Activated naive CD4-positive, alpha-beta T cell treated with anti-CD3 and anti-CD28 coated beads for 36 hours (primary cell): ENCODE measurements around the gene ATP13A2. TPM values are rescaled to one million over a fixed set of nuclear protein-coding genes. Genes with fewer than 3 reads are reported as not detected.

Experiments used
- CTCF ChIA-PET: fragments of 350-600 bp; sonication (Branson Sonifier 250); formaldehyde crosslinking; loops from one replicate; lab custom pipeline; 2021; ENCODE audit warnings: antibody characterized with exemption; lab: Charles Lee
- DNase-seq: peaks from one replicate; pipeline ENCODE4 v3.0.0-alpha.2; 2020
- H3K27ac Mint-ChIP-seq: one replicate; pipeline ENCODE4 v1.8.0; 2021; ENCODE audit warnings: mild to moderate bottlenecking, mixed read lengths
- H3K27me3 Mint-ChIP-seq: one replicate; pipeline ENCODE4 v1.8.0; 2021; ENCODE audit warnings: low read depth, mixed read lengths
- H3K36me3 Mint-ChIP-seq: one replicate; pipeline ENCODE4 v1.8.0; 2021; ENCODE audit warnings: low read depth, mixed read lengths
- H3K4me1 Mint-ChIP-seq: one replicate; pipeline ENCODE4 v1.8.0; 2021; ENCODE audit warnings: low read depth, mixed read lengths
- H3K4me3 Mint-ChIP-seq: one replicate; pipeline ENCODE4 v1.8.0; 2021; ENCODE audit warnings: mild to moderate bottlenecking, moderate library complexity, mixed read lengths
- H3K9me3 Mint-ChIP-seq: one replicate; pipeline ENCODE4 v1.8.0; 2021; ENCODE audit warnings: mixed read lengths
- intact Hi-C: fragments of 100-400 bp; cut with micrococcal nuclease; formaldehyde crosslinking; loops from one replicate; pipeline ENCODE4 v1.15.1; 2023
- total RNA-seq, 2 experiments: library from RNA; stranded (reverse); gene quantifications; one replicate each; pipeline ENCODE4 v1.2.3, GENCODE V29; 2021

ATP13A2 gene
- total RNA-seq, 2 experiments from 2014 or later: 23.6 to 25.0 TPM

GRCh38 chr1:16996845-16997244, 14.9 kb downstream of the ATP13A2 start:
- CTCF ChIA-PET: no interaction called here
- intact Hi-C loops: no loop called here
- Mint-ChIP-seq H3K9me3 (no peaks in the 10 kb centered on the region), H3K27me3 (no peaks in the 10 kb centered on the region), H3K4me1 (no peaks in the 10 kb centered on the region), H3K27ac (no peak overlapping the region), H3K36me3 (peaks cover 20% of the 10 kb centered on the region), H3K4me3 (no peak overlapping the region)
- no peak for DNase-seq

GRCh38 chr1:16993521-16994038, 18.1 kb downstream of the ATP13A2 start:
- H3K4me1 Mint-ChIP-seq: no peaks in the 10 kb centered on the region
- no peak for DNase-seq
- H3K27me3 Mint-ChIP-seq: no peaks in the 10 kb centered on the region
- H3K27ac Mint-ChIP-seq: no peak overlapping the region
- no peaks in the 10 kb centered on the region for H3K9me3 Mint-ChIP-seq
- intact Hi-C loops: no loop called here
- no peak overlapping the region for H3K4me3 Mint-ChIP-seq
- CTCF ChIA-PET: no interaction called here
- peaks cover 15% of the 10 kb centered on the region for H3K36me3 Mint-ChIP-seq

DNA sequence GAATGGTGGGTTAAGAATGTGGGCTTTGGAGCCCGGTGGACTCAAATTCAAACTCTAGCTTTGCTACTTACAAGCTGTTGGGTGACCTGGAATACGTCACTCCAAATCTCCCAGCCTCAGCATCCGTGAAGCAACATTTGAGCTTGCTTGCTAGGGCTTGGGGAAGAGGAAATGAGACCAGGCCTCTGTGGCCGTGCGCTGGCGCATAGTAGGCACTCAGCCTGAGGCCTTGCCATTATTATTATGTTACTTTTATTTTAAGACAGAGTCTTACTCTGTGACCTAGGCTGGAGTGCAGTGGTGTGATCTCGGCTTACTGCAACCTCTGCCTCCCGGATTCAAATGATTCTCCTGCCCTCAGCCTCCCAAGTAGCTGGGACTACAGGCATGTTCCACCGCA, 19.1 kb downstream of the ATP13A2 start:
- H3K4me3 Mint-ChIP-seq: no peak overlapping the region
- no peak for DNase-seq
- peaks cover 16% of the 10 kb centered on the region for H3K36me3 Mint-ChIP-seq
- H3K9me3 Mint-ChIP-seq: no peaks in the 10 kb centered on the region
- no peaks in the 10 kb centered on the region for H3K27me3 Mint-ChIP-seq
- CTCF ChIA-PET: no interaction called here
- H3K4me1 Mint-ChIP-seq: no peaks in the 10 kb centered on the region
- intact Hi-C loops: no loop called here
- no peak overlapping the region for H3K27ac Mint-ChIP-seq

DNA sequence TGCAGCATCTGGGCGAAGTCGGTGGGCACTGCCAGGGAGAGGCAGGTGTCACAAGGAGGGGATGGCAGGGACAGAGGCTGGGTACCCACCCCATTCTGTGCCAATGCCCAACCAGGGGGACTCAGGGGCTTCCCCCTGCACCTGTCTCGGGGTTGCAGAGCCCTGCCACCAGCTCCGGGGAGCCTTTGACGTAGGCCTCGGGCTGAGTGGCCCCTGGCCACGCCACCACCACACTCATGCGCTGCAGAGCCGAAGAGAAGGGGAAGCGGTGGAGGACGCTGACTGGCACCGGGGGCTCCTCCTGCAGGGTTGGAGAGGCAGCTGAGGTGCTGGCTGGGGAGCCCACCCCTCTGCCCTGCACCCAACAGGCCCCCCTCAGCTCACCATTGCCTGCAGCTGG, 19.6 kb downstream of the ATP13A2 start:
- CTCF ChIA-PET: no interaction called here
- Mint-ChIP-seq H3K36me3 (peaks cover 16% of the 10 kb centered on the region), H3K4me3 (no peak overlapping the region), H3K27me3 (no peaks in the 10 kb centered on the region), H3K27ac (no peak overlapping the region), H3K9me3 (no peaks in the 10 kb centered on the region), H3K4me1 (no peaks in the 10 kb centered on the region)
- DNase-seq: no peak
- intact Hi-C loops: no loop called here

- Mint-ChIP-seq H3K4me1 (no peaks in the 10 kb centered on the region), H3K9me3 (no peaks in the 10 kb centered on the region), H3K4me3 (no peak overlapping the region), H3K27ac (no peak overlapping the region), H3K27me3 (no peaks in the 10 kb centered on the region), H3K36me3 (peaks cover 16% of the 10 kb centered on the region)
- no peak for DNase-seq
- intact Hi-C loops: no loop called here
- CTCF ChIA-PET: no interaction called here
These were observed 20.2 kb downstream of the ATP13A2 start for GRCh38 chr1:16991571-16991970.

DNA sequence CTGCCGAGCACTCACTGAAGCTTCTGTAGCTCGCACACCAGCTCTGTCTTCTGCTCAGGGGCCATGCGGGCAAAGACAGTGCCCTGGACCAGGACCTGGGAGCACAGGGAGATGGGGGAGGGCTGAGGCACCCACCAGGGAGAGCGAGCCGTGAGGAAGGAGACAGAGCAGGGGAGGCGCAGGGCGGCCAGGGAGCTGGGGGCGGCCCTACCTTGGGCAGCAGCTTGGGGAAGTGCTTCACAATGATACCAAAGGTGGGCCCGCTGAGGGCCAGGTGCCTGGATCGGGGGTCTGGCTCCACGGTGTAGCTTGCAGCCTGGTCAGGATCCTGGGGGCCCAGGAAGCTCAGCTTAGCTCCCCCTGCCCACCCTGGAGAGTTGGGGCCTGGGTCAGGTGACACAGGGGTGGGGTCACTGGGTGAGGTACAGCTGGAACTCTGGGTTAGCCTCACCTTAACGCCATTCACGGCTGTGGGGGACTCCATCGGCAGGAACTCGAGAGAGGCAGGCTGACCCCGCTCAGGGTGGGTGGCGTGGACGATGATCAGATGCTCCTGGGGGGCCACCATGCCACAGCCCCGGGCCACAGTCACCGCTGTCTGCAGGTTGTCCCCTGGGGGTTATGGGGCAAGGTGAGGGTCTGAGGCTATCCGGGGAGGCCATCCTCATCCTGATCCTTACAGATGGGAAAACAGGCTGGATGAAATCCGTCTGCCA, 21.9 kb downstream of the ATP13A2 start:
- H3K4me3 Mint-ChIP-seq: no peak overlapping the region
- peaks cover 15% of the 10 kb centered on the region for H3K36me3 Mint-ChIP-seq
- intact Hi-C loops: no loop called here
- no peaks in the 10 kb centered on the region for H3K4me1 Mint-ChIP-seq
- H3K27ac Mint-ChIP-seq: no peak overlapping the region
- H3K9me3 Mint-ChIP-seq: no peaks in the 10 kb centered on the region
- no peaks in the 10 kb centered on the region for H3K27me3 Mint-ChIP-seq
- no peak for DNase-seq
- CTCF ChIA-PET: interaction anchor here (0.6 to 1.2 kb wide), 2 partner anchors 23 to 29 kb away, joined by 3 to 4 read pairs; no protein-coding TSS in a partner anchor

- intact Hi-C loops: no loop called here
- H3K4me3 Mint-ChIP-seq: no peak overlapping the region
- H3K27me3 Mint-ChIP-seq: peaks cover 3% of the 10 kb centered on the region
- no peaks in the 10 kb centered on the region for H3K4me1 Mint-ChIP-seq
- no peak overlapping the region for H3K27ac Mint-ChIP-seq
- DNase-seq: no peak
- no peaks in the 10 kb centered on the region for H3K9me3 Mint-ChIP-seq
- H3K36me3 Mint-ChIP-seq: peaks cover 14% of the 10 kb centered on the region
- CTCF ChIA-PET: no interaction called here
These were observed 23.5 kb downstream of the ATP13A2 start for GRCh38 chr1:16988210-16988609.

- intact Hi-C loops: no loop called here
- Mint-ChIP-seq H3K4me1 (no peaks in the 10 kb centered on the region), H3K36me3 (peaks cover 14% of the 10 kb centered on the region), H3K27ac (no peak overlapping the region), H3K9me3 (no peaks in the 10 kb centered on the region), H3K4me3 (no peak overlapping the region), H3K27me3 (peaks cover 8% of the 10 kb centered on the region)
- CTCF ChIA-PET: no interaction called here
- DNase-seq: no peak
These were observed 24.8 kb downstream of the ATP13A2 start for GRCh38 chr1:16986962-16987361.

- Mint-ChIP-seq H3K27me3 (peaks cover 8% of the 10 kb centered on the region), H3K4me3 (no peak overlapping the region), H3K4me1 (no peaks in the 10 kb centered on the region), H3K9me3 (no peaks in the 10 kb centered on the region), H3K27ac (no peak overlapping the region), H3K36me3 (peaks cover 14% of the 10 kb centered on the region)
- CTCF ChIA-PET: no interaction called here
- intact Hi-C loops: no loop called here
- DNase-seq: no peak
These were observed 25.2 kb downstream of the ATP13A2 start for GRCh38 chr1:16986560-16986959.

GRCh38 chr1:16986113-16986512, 25.6 kb downstream of the ATP13A2 start:
- Mint-ChIP-seq H3K9me3 (no peaks in the 10 kb centered on the region), H3K27me3 (peaks cover 13% of the 10 kb centered on the region), H3K36me3 (peaks cover 14% of the 10 kb centered on the region), H3K4me3 (no peak overlapping the region), H3K27ac (no peak overlapping the region), H3K4me1 (peaks cover 3% of the 10 kb centered on the region)
- no peak for DNase-seq
- CTCF ChIA-PET: interaction anchor here (0.6 kb wide), 1 partner anchor 15 kb away, joined by 3 read pairs; no protein-coding TSS in a partner anchor
- intact Hi-C loops: no loop called here

DNA sequence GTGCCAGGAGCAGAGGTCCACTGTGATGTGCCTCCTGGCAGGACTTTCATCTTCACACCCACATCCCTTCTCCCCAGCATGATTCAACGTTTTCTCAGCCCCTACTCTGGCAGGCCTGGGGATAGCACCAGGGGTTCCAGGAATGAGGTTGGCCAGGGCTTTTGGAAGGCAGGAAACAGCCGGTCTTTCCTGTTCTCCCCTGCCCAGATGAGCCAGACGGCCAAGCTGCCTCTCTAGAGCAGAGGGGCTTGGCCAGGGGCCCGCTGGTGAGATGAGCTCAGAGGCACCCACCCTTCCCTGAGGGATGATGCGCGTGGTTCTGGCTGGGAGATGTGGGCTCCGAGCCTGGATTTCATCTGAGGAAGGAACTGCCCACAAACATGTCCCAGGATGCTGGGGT, 27.0 kb downstream of the ATP13A2 start:
- peaks cover 11% of the 10 kb centered on the region for H3K4me1 Mint-ChIP-seq

DNA sequence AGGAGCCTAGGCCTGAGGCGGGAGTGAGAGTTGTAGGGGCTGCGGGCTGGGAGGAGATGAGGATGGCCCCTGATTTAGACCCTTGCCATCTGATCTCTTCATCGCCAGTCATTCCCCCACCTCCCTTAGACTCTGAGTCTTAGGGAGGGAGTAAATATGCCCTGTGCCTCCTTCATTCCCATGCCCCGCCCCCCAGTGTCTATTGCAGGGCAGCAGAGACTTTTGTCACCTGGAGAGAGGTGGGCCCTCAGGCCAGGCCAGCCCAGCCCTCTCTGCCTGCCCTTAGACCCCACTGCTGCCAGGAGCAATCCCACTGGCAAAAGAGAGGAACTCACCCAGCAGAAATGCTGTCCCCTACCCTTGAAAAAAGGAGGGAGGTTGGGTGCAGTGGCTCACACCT, 28.1 kb downstream of the ATP13A2 start:
- CTCF ChIA-PET: no interaction called here
- Mint-ChIP-seq H3K4me1 (peaks cover 11% of the 10 kb centered on the region), H3K27ac (no peak overlapping the region), H3K27me3 (peaks cover 24% of the 10 kb centered on the region), H3K36me3 (peaks cover 10% of the 10 kb centered on the region), H3K9me3 (no peaks in the 10 kb centered on the region), H3K4me3 (no peak overlapping the region)
- no peak for DNase-seq
- intact Hi-C loops: no loop called here

More for the DNA sequence above, 27.0 kb downstream of the ATP13A2 start:
- peaks cover 20% of the 10 kb centered on the region for H3K27me3 Mint-ChIP-seq
- H3K4me3 Mint-ChIP-seq: no peak overlapping the region
- CTCF ChIA-PET: no interaction called here
- no peak for DNase-seq
- intact Hi-C loops: no loop called here
- no peaks in the 10 kb centered on the region for H3K9me3 Mint-ChIP-seq
- H3K36me3 Mint-ChIP-seq: peaks cover 14% of the 10 kb centered on the region
- H3K27ac Mint-ChIP-seq: no peak overlapping the region

- H3K4me1 Mint-ChIP-seq: peaks cover 11% of the 10 kb centered on the region
- peaks cover 24% of the 10 kb centered on the region for H3K27me3 Mint-ChIP-seq
- peaks cover 8% of the 10 kb centered on the region for H3K36me3 Mint-ChIP-seq
- intact Hi-C loops: no loop called here
- no peak overlapping the region for H3K4me3 Mint-ChIP-seq
- H3K27ac Mint-ChIP-seq: no peak overlapping the region
- DNase-seq: no peak
- CTCF ChIA-PET: interaction anchor here (0.7 kb wide), 1 partner anchor 59 kb away, joined by 7 read pairs; no protein-coding TSS in a partner anchor
- H3K9me3 Mint-ChIP-seq: no peaks in the 10 kb centered on the region
These were observed 28.8 kb downstream of the ATP13A2 start for GRCh38 chr1:16982902-16983301.
